ENCODE results near the gene TGFBR2.

GRCh38 chr3:30598668-30599545 lies 7.5 kb upstream of the TGFBR2 start:
- TF ChIP-seq CTCF (IDR thresholded peaks at IDR 0.05; ENCODE audit: insufficient read depth, low read length, poor library complexity, severe bottlenecking) (no peak), EZH2phosphoT487 (conservative IDR thresholded peaks at IDR 0.05; ENCODE audit: low read length) (no peak)

All from SU-DHL-6 (cell line).